PFSK-1 (cell line): Measurements from ENCODE around the gene EML4.

Experiments used
- POLR2AphosphoS5 ChIP-seq: IDR thresholded peaks from 2 replicates; pipeline ENCODE4 v1.6.1; 2012; ENCODE audit warnings: low read depth, mild to moderate bottlenecking, control low read depth, low read length, moderate library complexity
- SIN3A ChIP-seq: IDR thresholded peaks from 2 replicates; pipeline ENCODE4 v1.6.1; 2012; ENCODE audit warnings: mild to moderate bottlenecking, low read length, moderate library complexity, borderline replicate concordance; ENCODE audit not compliant: insufficient read depth
- TAF1 ChIP-seq: IDR thresholded peaks from 2 replicates; pipeline ENCODE4 v1.6.1; 2012; ENCODE audit warnings: low read length, control low read depth, borderline replicate concordance; ENCODE audit not compliant: insufficient read depth

- TF ChIP-seq TAF1 (no peak), POLR2AphosphoS5 (no peak), SIN3A (no peak)
Measured at GRCh38 chr2:42334220-42334619, 165.1 kb downstream of the EML4 start.
